ENCODE results near the gene PARP8.
A peak's percentile ranks its signal among the peaks of the same experiment; 100 is the strongest.
"Not testable (repeated sequence)": the region's sequence is repeated elsewhere in the genome, so short reads cannot be mapped to it uniquely, and the experiment has no call there.

The PARP8 gene, protein sequence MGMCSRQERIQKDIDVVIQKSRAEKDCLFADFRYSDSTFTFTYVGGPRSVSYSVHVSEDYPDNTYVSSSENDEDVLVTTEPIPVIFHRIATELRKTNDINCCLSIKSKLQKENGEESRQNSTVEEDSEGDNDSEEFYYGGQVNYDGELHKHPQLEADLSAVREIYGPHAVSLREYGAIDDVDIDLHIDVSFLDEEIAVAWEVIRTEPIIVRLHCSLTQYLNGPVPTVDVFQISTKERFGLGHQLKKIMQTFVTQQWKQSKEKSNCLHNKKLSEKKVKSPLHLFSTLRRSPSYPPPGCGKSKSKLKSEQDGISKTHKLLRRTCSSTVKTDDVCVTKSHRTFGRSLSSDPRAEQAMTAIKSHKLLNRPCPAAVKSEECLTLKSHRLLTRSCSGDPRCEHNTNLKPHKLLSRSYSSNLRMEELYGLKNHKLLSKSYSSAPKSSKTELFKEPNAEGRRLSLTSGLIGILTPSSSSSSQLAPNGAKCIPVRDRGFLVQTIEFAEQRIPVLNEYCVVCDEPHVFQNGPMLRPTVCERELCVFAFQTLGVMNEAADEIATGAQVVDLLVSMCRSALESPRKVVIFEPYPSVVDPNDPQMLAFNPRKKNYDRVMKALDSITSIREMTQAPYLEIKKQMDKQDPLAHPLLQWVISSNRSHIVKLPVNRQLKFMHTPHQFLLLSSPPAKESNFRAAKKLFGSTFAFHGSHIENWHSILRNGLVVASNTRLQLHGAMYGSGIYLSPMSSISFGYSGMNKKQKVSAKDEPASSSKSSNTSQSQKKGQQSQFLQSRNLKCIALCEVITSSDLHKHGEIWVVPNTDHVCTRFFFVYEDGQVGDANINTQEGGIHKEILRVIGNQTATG

GRCh38 chr5:50666261-50667022, at the start of gene PARP8:
PARP8 (plus strand) TSS chr5:50666637; CDS start chr5:50667096, 459 bp downstream.
- peak in 9 of 10 donors; percentile 33 to 89 (median 46) for DNase-seq
- intact Hi-C loops (cut with DNase I) = no loop called here

- no peak for DNase-seq
- intact Hi-C loops (cut with DNase I) = no loop called here
Measured at GRCh38 chr5:50623666-50624065, 42.8 kb upstream of the PARP8 start.

DNA sequence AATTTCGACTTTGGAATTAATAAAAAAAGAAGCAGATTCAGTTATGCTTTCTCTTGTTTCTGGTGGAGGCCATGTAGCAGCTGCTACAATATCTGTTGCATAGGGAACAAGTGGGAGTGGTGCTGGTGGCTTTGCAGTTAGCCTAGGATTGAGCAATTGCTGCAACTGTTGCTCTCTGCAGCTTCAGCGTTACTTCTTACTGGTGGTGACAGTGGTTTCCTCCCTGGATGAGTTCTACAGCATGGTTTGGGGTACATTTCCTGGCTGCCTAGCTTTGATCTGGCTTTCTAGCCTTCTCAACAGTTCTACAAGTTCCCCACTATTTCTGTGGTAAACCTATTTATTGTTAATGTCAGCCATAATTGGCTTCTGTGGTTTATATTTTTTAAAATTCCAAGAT, 31.6 kb upstream of the PARP8 start:
- peak in 2 of 10 donors; percentile 14 to 74 for DNase-seq
- intact Hi-C loops (cut with DNase I) = not testable (repeated sequence)

GRCh38 chr5:50637576-50637975, 28.9 kb upstream of the PARP8 start:
- DNase-seq; intact Hi-C loops (cut with DNase I): not testable (repeated sequence)

GRCh38 chr5:50646591-50646990, 19.8 kb upstream of the PARP8 start:
- no peak for DNase-seq
- intact Hi-C loops (cut with DNase I) = no loop called here

GRCh38 chr5:50647726-50648125, 18.7 kb upstream of the PARP8 start:
- intact Hi-C loops (cut with DNase I) = no loop called here
- no peak for DNase-seq

GRCh38 chr5:50653946-50654345, 12.5 kb upstream of the PARP8 start:
- intact Hi-C loops (cut with DNase I) = no loop called here
- no peak for DNase-seq

GRCh38 chr5:50655067-50655809, 11.2 kb upstream of the PARP8 start:
- DNase-seq = no peak
- intact Hi-C loops (cut with DNase I) = no loop called here

- intact Hi-C loops (cut with DNase I) = no loop called here
- DNase-seq = no peak
Measured at GRCh38 chr5:50655810-50656205, 10.6 kb upstream of the PARP8 start.

DNA sequence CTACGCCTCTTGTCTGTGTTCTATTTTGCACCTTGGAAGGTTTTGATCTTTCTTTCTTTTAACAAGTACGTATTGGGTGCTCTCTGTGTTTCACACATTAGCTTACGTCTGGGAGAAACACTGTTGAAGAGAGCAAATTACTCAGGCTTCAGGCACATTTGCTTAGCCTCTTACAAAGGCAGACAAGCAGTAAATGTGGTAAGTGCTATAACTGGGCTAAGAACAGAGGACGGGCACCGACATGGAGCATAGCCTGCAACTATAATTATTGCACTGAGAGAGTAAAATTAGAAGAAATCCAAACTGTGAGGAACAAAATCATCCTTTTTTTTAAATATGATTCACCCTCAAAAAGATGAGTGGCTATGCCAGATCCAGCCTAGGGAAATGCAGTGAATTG, 9.4 kb upstream of the PARP8 start:
- peak in 2 of 10 donors; percentile 17 to 67 for DNase-seq
- intact Hi-C loops (cut with DNase I) = no loop called here

DNA sequence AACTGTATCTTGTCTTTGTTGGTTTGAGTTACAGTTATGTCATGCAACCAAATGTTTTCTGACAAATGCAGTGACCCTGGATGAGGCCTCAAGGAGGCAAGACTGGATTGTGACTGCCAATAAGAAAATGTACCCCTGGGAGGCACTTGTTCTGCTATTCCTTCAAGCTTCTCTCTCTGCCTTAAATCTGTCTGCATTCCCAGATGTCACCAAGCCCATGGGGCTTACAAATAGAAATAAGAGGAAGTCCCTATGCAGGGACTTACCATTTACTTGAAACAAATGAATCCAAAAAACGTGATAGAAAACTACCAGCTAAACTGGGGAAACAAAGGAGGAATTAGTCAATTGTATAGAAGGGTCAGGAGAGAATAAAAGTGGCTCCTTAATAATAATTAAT, 8.2 kb upstream of the PARP8 start:
- intact Hi-C loops (cut with DNase I) = no loop called here
- no peak for DNase-seq

- intact Hi-C loops (cut with DNase I) = no loop called here
- no peak for DNase-seq
Measured at GRCh38 chr5:50663636-50664035, 2.8 kb upstream of the PARP8 start.

DNA sequence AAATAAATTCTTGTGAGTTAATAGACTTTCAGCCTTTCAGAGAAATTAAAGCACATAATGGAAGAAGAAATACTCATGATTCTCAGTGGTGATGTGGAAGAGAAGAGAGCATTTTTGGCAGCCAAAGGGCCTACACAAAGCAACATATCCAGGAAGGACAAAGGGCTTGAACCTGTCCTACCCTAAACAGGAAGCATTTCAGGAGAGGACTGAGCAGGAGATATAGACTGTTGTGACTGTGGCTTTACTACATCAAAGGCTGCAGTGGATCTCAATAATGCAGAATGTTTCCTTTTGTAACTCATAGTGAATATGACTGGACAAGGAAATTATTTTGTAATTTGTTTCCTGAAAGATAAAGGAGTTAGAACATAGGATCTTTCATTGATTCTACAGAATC, 1.3 kb upstream of the PARP8 start:
- intact Hi-C loops (cut with DNase I) = no loop called here
- DNase-seq = no peak

- DNase-seq; intact Hi-C loops (cut with DNase I): not testable (repeated sequence)
Measured at GRCh38 chr5:50665761-50666202, 655 bp upstream of the PARP8 start.

DNA sequence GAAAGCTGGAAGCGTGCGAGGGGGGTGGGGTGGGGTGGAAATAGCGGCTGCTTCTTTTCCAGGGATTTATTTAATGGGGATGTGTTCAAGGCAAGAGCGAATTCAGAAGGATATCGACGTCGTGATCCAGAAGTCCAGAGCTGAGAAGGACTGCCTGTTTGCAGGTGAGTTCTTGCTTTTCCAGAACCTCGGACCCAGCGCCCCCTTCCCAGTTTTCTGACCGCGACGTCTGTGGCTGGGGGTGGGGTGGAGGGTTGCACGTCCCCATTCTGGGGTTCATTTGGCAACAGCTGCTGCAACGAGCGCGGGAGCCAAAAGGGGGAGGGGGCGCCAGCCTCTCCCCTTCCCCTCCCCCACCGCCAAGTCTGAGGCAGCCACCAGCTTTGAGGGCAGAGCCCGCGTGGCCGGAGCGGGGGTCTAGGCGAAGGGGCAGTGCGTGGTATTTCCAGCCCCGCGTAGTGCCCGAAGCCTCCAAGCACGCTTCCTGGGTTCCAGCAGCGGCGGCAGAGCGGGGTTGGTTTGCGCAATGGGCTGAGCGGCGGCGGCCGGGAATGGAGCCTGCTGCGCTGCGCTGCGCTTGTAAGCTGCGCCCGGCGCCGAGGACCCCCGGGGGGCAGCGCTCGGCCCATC, 701 bp downstream of the PARP8 start:
- intact Hi-C loops (cut with DNase I) = no loop called here
- peak in 9 of 10 donors; percentile 22 to 91 (median 37) for DNase-seq

DNA sequence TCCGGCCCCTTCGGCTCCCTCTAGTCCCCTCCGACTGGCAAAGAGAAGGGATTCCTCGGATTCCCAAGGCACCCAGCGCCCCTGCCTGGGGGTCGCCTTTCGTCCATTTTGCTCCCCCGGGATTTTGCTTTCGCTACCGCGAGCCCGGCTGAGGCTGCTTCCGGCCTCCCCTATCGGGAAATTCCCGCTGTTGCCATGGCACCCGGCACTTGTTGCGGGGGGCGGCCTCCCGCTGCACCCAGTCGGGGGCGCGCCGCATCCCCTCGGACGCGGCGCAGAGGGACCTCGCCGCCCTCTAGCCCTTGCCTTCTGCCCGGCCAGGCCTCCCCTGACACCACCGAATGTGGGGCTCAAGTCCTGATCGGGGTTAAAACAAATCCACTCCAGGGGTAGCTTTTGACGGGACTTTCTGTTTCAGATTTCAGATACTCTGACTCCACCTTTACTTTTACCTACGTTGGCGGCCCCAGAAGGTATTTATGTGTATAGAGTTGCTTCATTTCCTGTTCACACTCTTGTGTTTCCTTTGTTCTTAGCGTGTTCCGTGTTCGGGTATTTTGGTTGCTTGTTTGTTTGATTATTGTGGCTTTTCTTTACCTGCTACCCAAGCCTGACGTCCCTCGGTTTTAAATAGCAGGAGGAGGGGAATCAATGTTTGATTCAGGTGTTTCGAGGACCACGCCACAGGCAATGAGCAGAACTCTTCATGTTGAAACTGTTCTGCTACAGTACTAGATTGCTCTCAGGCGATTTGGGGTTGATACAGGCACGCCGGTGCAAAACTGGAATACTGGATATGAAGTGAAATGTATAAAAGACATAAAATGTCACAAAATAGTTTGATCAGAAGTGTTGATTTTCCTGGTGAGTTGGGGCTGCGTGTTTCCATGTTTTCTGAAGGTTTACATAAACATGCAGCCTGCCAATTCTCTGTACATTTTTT, 1.5 kb downstream of the PARP8 start:
- DNase-seq = peak; percentile 25 to 93 (median 50)
- intact Hi-C loops (cut with DNase I) = no loop called here

DNA sequence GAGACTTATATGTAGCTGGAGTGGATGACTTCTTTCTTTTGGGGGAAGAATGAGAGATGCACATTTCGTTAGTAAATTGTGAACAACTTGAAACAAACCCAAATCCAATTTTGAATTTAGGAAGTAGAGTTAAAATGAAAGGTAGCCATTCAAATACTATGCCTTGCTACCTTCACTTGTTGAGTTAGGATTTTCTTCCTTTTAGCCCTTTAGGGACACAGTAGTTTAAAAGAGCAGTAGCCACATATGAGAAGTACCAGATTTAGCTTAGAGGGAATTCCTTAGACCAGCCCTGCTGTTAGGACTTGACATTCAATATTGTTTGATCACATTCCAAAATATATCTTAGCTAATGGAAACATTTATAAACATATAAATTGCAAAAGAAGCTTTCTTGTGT, 2.2 kb downstream of the PARP8 start:
- intact Hi-C loops (cut with DNase I) = not testable (repeated sequence)

GRCh38 chr5:50672663-50673062, 6.2 kb downstream of the PARP8 start:
- intact Hi-C loops (cut with DNase I) = no loop called here
- DNase-seq = no peak

More for the DNA sequence above, 2.2 kb downstream of the PARP8 start:
- DNase-seq = not testable (repeated sequence)
